ENCODE results near the gene GAL3ST2.
"Not testable (repeated sequence)": the region's sequence is repeated elsewhere in the genome, so short reads cannot be mapped to it uniquely, and the experiment has no call there.

Gene GAL3ST2

GRCh38 chr2:241755166-241755565 is 21.5 kb upstream of the GAL3ST2 start:
- Histone ChIP-seq H3K4me3 (ENCODE audit: low read length) (no peak overlapping the region), H3K27ac (ENCODE audit: low read depth, low read length) (no peak overlapping the region), H3F3A (ENCODE audit: control insufficient read depth, insufficient read depth) (no peaks in the 10 kb centered on the region), H3K4me2 (ENCODE audit: low read length) (no peak overlapping the region), H3K79me2 (ENCODE audit: control insufficient read depth, low read length) (no peaks in the 10 kb centered on the region), H3K36me3 (ENCODE audit: control insufficient read depth, low read length) (peaks cover 76% of the 10 kb centered on the region), H3K4me1 (ENCODE audit: control insufficient read depth, low read length) (no peaks in the 10 kb centered on the region), H4K20me1 (ENCODE audit: control insufficient read depth, insufficient read depth, low read depth, low read length) (no peaks in the 10 kb centered on the region), H3K27me3 (ENCODE audit: control insufficient read depth, low read length) (no peaks in the 10 kb centered on the region), H3K9me3 (ENCODE audit: control insufficient read depth, insufficient read depth, low read length) (no peaks in the 10 kb centered on the region), H3K9me2 (replicated peaks; ENCODE audit: control insufficient read depth, low read length) (no peaks in the 10 kb centered on the region)
- TF ChIP-seq EZH2phosphoT487 (IDR thresholded peaks at IDR 0.05; ENCODE audit: borderline replicate concordance, low read length) (no peak), CTCF (IDR thresholded peaks at IDR 0.05; ENCODE audit: low read depth, low read length, poor library complexity, severe bottlenecking) (no peak)

- H3K79me2 ChIP-seq (ENCODE audit: control insufficient read depth, low read length) = no peaks in the 10 kb centered on the region
- TF ChIP-seq EZH2phosphoT487 (IDR thresholded peaks at IDR 0.05; ENCODE audit: borderline replicate concordance, low read length) (no peak), CTCF (IDR thresholded peaks at IDR 0.05; ENCODE audit: low read depth, low read length, poor library complexity, severe bottlenecking) (no peak)
- peaks cover 82% of the 10 kb centered on the region for H3K36me3 ChIP-seq (ENCODE audit: control insufficient read depth, low read length)
- H4K20me1 ChIP-seq (ENCODE audit: control insufficient read depth, insufficient read depth, low read depth, low read length) = no peaks in the 10 kb centered on the region
- H3K27ac ChIP-seq (ENCODE audit: low read depth, low read length) = no peak overlapping the region
- no peaks in the 10 kb centered on the region for H3K27me3 ChIP-seq (ENCODE audit: control insufficient read depth, low read length)
- H3K4me3 ChIP-seq (ENCODE audit: low read length) = no peak overlapping the region
- no peaks in the 10 kb centered on the region for H3K9me2 ChIP-seq (replicated peaks; ENCODE audit: control insufficient read depth, low read length)
- H3K4me1 ChIP-seq (ENCODE audit: control insufficient read depth, low read length) = peaks cover under 1% of the 10 kb centered on the region; the same call in 1 of the 2 replicates
- no peaks in the 10 kb centered on the region for H3K9me3 ChIP-seq (ENCODE audit: control insufficient read depth, insufficient read depth, low read length)
- no peak overlapping the region for H3K4me2 ChIP-seq (ENCODE audit: low read length)
- H3F3A ChIP-seq (ENCODE audit: control insufficient read depth, insufficient read depth) = no peaks in the 10 kb centered on the region
These were observed 20.8 kb upstream of the GAL3ST2 start for GRCh38 chr2:241755777-241756176.

GRCh38 chr2:241759067-241759807 is 17.4 kb upstream of the GAL3ST2 start:
- Histone ChIP-seq H3K4me3 (ENCODE audit: low read length) (no peak overlapping the region), H3K4me2 (ENCODE audit: low read length) (no peak overlapping the region), H3F3A (ENCODE audit: control insufficient read depth, insufficient read depth) (no peaks in the 10 kb centered on the region), H3K27me3 (ENCODE audit: control insufficient read depth, low read length) (no peaks in the 10 kb centered on the region), H3K9me2 (replicated peaks; ENCODE audit: control insufficient read depth, low read length) (no peaks in the 10 kb centered on the region), H3K4me1 (ENCODE audit: control insufficient read depth, low read length) (peaks cover 3% of the 10 kb centered on the region; the same call in 1 of the 2 replicates), H3K9me3 (ENCODE audit: control insufficient read depth, insufficient read depth, low read length) (no peaks in the 10 kb centered on the region), H3K79me2 (ENCODE audit: control insufficient read depth, low read length) (no peaks in the 10 kb centered on the region), H4K20me1 (ENCODE audit: control insufficient read depth, insufficient read depth, low read depth, low read length) (no peaks in the 10 kb centered on the region), H3K36me3 (ENCODE audit: control insufficient read depth, low read length) (peaks cover 56% of the 10 kb centered on the region), H3K27ac (ENCODE audit: low read depth, low read length) (no peak overlapping the region)
- no peak for TF ChIP-seq CTCF (IDR thresholded peaks at IDR 0.05; ENCODE audit: low read depth, low read length, poor library complexity, severe bottlenecking)

GRCh38 chr2:241759893-241760292 is 16.7 kb upstream of the GAL3ST2 start:
- peaks cover 56% of the 10 kb centered on the region for H3K36me3 ChIP-seq (ENCODE audit: control insufficient read depth, low read length)
- H3K4me3 ChIP-seq (ENCODE audit: low read length); H3K4me2 ChIP-seq (ENCODE audit: low read length); H4K20me1 ChIP-seq (ENCODE audit: control insufficient read depth, insufficient read depth, low read depth, low read length); H3K4me1 ChIP-seq (ENCODE audit: control insufficient read depth, low read length); H3F3A ChIP-seq (ENCODE audit: control insufficient read depth, insufficient read depth); H3K27ac ChIP-seq (ENCODE audit: low read depth, low read length); H3K9me3 ChIP-seq (ENCODE audit: control insufficient read depth, insufficient read depth, low read length); H3K27me3 ChIP-seq (ENCODE audit: control insufficient read depth, low read length); H3K9me2 ChIP-seq (replicated peaks; ENCODE audit: control insufficient read depth, low read length); H3K79me2 ChIP-seq (ENCODE audit: control insufficient read depth, low read length): not testable (repeated sequence)

Measured in DOHH2 (cell line).